GM21447 (cell line): ENCODE results near the gene HELQ.

ENCODE experiments used
- ATAC-seq: cut with Tn5 transposase; IDR thresholded peaks from one replicate; pipeline ENCODE4 v1.9.1; 2021; ENCODE audit not compliant: unreplicated experiment

HELQ gene

GRCh38 chr4:83371235-83371634 lies 84.4 kb downstream of the HELQ start:
- no peak for ATAC-seq

GRCh38 chr4:83370640-83370906 lies 85.0 kb downstream of the HELQ start:
- ATAC-seq: no peak

- ATAC-seq: no peak
Measured at GRCh38 chr4:83369831-83370639, 85.6 kb downstream of the HELQ start.

GRCh38 chr4:83364312-83364711 lies 91.3 kb downstream of the HELQ start:
- ATAC-seq: no peak

- ATAC-seq: no peak
Measured at GRCh38 chr4:83362492-83363329, 92.9 kb downstream of the HELQ start.

GRCh38 chr4:83361416-83362103 lies 94.1 kb downstream of the HELQ start:
- no peak for ATAC-seq

- ATAC-seq: no peak
Measured at GRCh38 chr4:83360018-83360417, 95.6 kb downstream of the HELQ start.

GRCh38 chr4:83358410-83358809 lies 97.2 kb downstream of the HELQ start:
- ATAC-seq: no peak
